K562 (cell line): ENCODE measurements around the gene ARID5B. TPM values are rescaled to one million over a fixed set of nuclear protein-coding genes. Genes with fewer than 3 reads are reported as not detected.

Experiments
- ATAC-seq: fragments of 200-7000 bp; cut with Tn5 transposase; 3 replicates; pipeline ENCODE4 v1.9.1; 2020; ENCODE audit warnings: moderate library complexity
- BruUV-seq: library from RNA; stranded (reverse); fragments of 400-500 nt; replicated peaks from 2 replicates; lab custom pipeline; 2021; lab: Mats Ljungman, UMichigan
- CTCF ChIA-PET: fragments of 300-600 bp; formaldehyde crosslinking; extraction: SDS; loops from one replicate; lab custom pipeline; 2021; ENCODE audit warnings: low intra/inter-chr PET ratio; lab: Yijun Ruan, JAX
- POLR2A ChIA-PET: fragments of 300-600, 350-650 bp; sonication (Branson Sonifier 250); formaldehyde crosslinking; extraction: SDS; loops from one replicate; lab custom pipeline; 2021; ENCODE audit warnings: antibody characterized with exemption, inconsistent platforms; lab: Yijun Ruan, JAX
- DNase-seq, 4 experiments: peaks; one replicate each; pipeline versions ENCODE4 v3.0.0 to v3.0.0-alpha.2; 2011 to 2018; ENCODE audit warnings: low spot score in 3 of 4, mixed read lengths in 3 of 4; ENCODE audit errors: extremely low read depth in 1 of 4
- FAIRE-seq: peaks from 2 replicates; lab custom pipeline; 2011; peaks lifted over from hg19 to GRCh38; lab: Jason Lieb, UNC
- H2AFZ ChIP-seq: 2 replicates; pipeline ENCODE4 v1.6.0; 2011; ENCODE audit warnings: low read depth, low read length, control low read depth, inconsistent platforms
- H3K27ac ChIP-seq: fragments of 200-600 bp; 3 replicates; pipeline ENCODE4 v1.8.0; 2011; ENCODE audit warnings: low read depth, mild to moderate bottlenecking, control low read depth, inconsistent platforms, low read length, moderate library complexity, mixed read lengths; ENCODE audit errors: extremely low read depth
- H3K27me3 ChIP-seq, 2 experiments: fragments of 300-600 bp in 1 of 2; 2 replicates in 1 of 2; 3 replicates in 1 of 2; pipeline versions ENCODE4 v1.6.0 to v1.8.0; 2011; ENCODE audit warnings: inconsistent platforms in 2 of 2, low read length in 2 of 2, mild to moderate bottlenecking in 1 of 2, mixed read lengths in 1 of 2, moderate library complexity in 1 of 2; ENCODE audit not compliant: control insufficient read depth in 2 of 2, insufficient read depth in 2 of 2
- H3K36me3 ChIP-seq: fragments of 300-600 bp; 3 replicates; pipeline ENCODE4 v1.8.0; 2011; ENCODE audit warnings: mild to moderate bottlenecking, low read length, inconsistent platforms; ENCODE audit not compliant: control insufficient read depth, insufficient read depth
- H3K4me1 ChIP-seq, 2 experiments: fragments of 200-600 bp in 1 of 2; replicated peaks in 1 of 2; 2 replicates in 1 of 2; 3 replicates in 1 of 2; pipeline versions ENCODE4 v1.5.1 to v1.8.0; 2011; ENCODE audit warnings: inconsistent platforms in 2 of 2, low read length in 2 of 2, mild to moderate bottlenecking in 1 of 2, mixed read lengths in 1 of 2, moderate library complexity in 1 of 2; ENCODE audit not compliant: control insufficient read depth in 2 of 2, insufficient read depth in 2 of 2
- H3K4me2 ChIP-seq: 2 replicates; pipeline ENCODE4 v1.6.1; 2011; ENCODE audit warnings: low read length, control low read depth, inconsistent platforms, mixed read lengths; ENCODE audit not compliant: insufficient read depth
- H3K4me3 ChIP-seq: fragments of 200-600 bp; sonication (generic), shearing (Covaris generic); 2 replicates; pipeline ENCODE4 v1.5.1; 2016; ENCODE audit warnings: control low read depth, inconsistent platforms
- H3K79me2 ChIP-seq: fragments of 200-600 bp; 3 replicates; pipeline ENCODE4 v1.8.0; 2011; ENCODE audit warnings: low read length, inconsistent platforms; ENCODE audit not compliant: control insufficient read depth, insufficient read depth
- H3K9ac ChIP-seq, 2 experiments: 2 replicates each; pipeline versions ENCODE4 v1.6.0 to v1.6.1; 2011; ENCODE audit warnings: low read depth in 2 of 2, low read length in 2 of 2, control low read depth in 1 of 2, inconsistent platforms in 1 of 2, mild to moderate bottlenecking in 1 of 2, mixed read lengths in 1 of 2; ENCODE audit not compliant: insufficient read depth in 1 of 2
- H3K9me1 ChIP-seq: one replicate; pipeline ENCODE4 v1.6.0; 2011; ENCODE audit warnings: inconsistent platforms, mild to moderate bottlenecking, low read length, moderate library complexity; ENCODE audit not compliant: control insufficient read depth, insufficient read depth
- H3K9me3 ChIP-seq: replicated peaks from 2 replicates; pipeline ENCODE4 v1.5.1; 2011; ENCODE audit warnings: low read depth, low read length, inconsistent platforms; ENCODE audit not compliant: control insufficient read depth, insufficient read depth
- H4K20me1 ChIP-seq: replicated peaks from 2 replicates; pipeline ENCODE4 v1.6.1; 2011; ENCODE audit warnings: low read length, inconsistent platforms, mixed read lengths; ENCODE audit not compliant: control insufficient read depth, insufficient read depth
- ARID1B ChIP-seq: fragments of 450-650 bp; IDR thresholded peaks from 2 replicates; pipeline ENCODE4 v1.6.1; 2016; ENCODE audit warnings: antibody characterized with exemption, mild to moderate bottlenecking, inconsistent platforms
- BRD4 ChIP-seq: fragments of 200-600 bp; sonication (generic); IDR thresholded peaks from 2 replicates; pipeline ENCODE4 v1.6.1; 2017; ENCODE audit warnings: inconsistent platforms
- CHD4 ChIP-seq: fragments of 200-600 bp; sonication (generic); IDR thresholded peaks from 3 replicates; pipeline ENCODE4 v1.6.1; 2012; ENCODE audit warnings: low read depth, mild to moderate bottlenecking, mixed read lengths, low read length, inconsistent platforms; ENCODE audit not compliant: insufficient read depth, insufficient replicate concordance, poor library complexity, severe bottlenecking
- GATA2 ChIP-seq: sonication (generic); formaldehyde crosslinking; IDR thresholded peaks from 2 replicates; pipeline ENCODE4 v1.4.0; 2020; ENCODE audit warnings: mild to moderate bottlenecking, missing genetic modification reagents
- ILK ChIP-seq: fragments of 450-650 bp; IDR thresholded peaks from 2 replicates; pipeline ENCODE4 v1.6.1; 2016; ENCODE audit warnings: missing genetic modification characterization, low read depth, mild to moderate bottlenecking, missing compliant biosample characterization, moderate library complexity, borderline replicate concordance
- KLF6 ChIP-seq: fragments of 250-450 bp; sonication (Bioruptor Pico); IDR thresholded peaks from 2 replicates; pipeline ENCODE4 v1.4.0; 2020; ENCODE audit warnings: mild to moderate bottlenecking, moderate library complexity, borderline replicate concordance
- PHB2 ChIP-seq: fragments of 450-650 bp; IDR thresholded peaks from 2 replicates; pipeline ENCODE4 v1.6.1; 2017; ENCODE audit warnings: low read depth
- PHF20 ChIP-seq: fragments of 450-650 bp; IDR thresholded peaks from 2 replicates; pipeline ENCODE4 v1.6.1; 2018; ENCODE audit not compliant: partially characterized antibody
- PREB ChIP-seq: sonication (generic); formaldehyde crosslinking; IDR thresholded peaks from 2 replicates; pipeline ENCODE4 v1.8.1; 2023; ENCODE audit warnings: mild to moderate bottlenecking, missing genetic modification reagents
- RBFOX2 ChIP-seq: fragments of 200-400 bp; formaldehyde crosslinking; IDR thresholded peaks from 2 replicates; pipeline ENCODE4 v1.6.1; 2017; ENCODE audit warnings: low read depth, mild to moderate bottlenecking, low read length, moderate library complexity
- STAT5A ChIP-seq: IDR thresholded peaks from 2 replicates; pipeline ENCODE4 v1.6.1; 2012; ENCODE audit warnings: low read length, inconsistent platforms, borderline replicate concordance
- TFAM ChIP-seq: fragments of 250-450 bp; sonication (Bioruptor Pico); conservative IDR thresholded peaks from 2 replicates; pipeline ENCODE4 v1.5.0; 2021; ENCODE audit warnings: mild to moderate bottlenecking, moderate library complexity
- TRIM28 ChIP-seq: fragments of 450-650 bp; IDR thresholded peaks from 2 replicates; pipeline ENCODE4 v1.6.1; 2017
- ZEB2 ChIP-seq: fragments of 450-650 bp; IDR thresholded peaks from 2 replicates; pipeline ENCODE4 v1.6.1; 2016
- ZNF395 ChIP-seq: fragments of 200-800 bp; sonication (Bioruptor generic); IDR thresholded peaks from 2 replicates; pipeline ENCODE4 v1.6.1; 2017; ENCODE audit warnings: missing genetic modification characterization, missing compliant biosample characterization
- WGBS: fragments of 100-300 bp; shearing (Covaris generic); methylation state at CpG from one replicate; pipeline ENCODE4 v1.1.6; 2016; ENCODE audit warnings: low coverage, mixed read lengths; ENCODE audit not compliant: insufficient coverage; ENCODE audit errors: missing lambda C conversion rate; 5-methylcytosine and 5-hydroxymethylcytosine counted together
- in situ Hi-C: fragments of 300-500 bp; cut with MboI; formaldehyde crosslinking; loops from 4 replicates; pipeline ENCODE4 v1.15.0; 2018; ENCODE audit warnings: inconsistent platforms, mixed read lengths
- intact Hi-C: fragments of 100-400 bp; cut with micrococcal nuclease; formaldehyde crosslinking; loops from 2 replicates; pipeline ENCODE4 v1.14.2; 2022
- polyA plus RNA-seq, 8 experiments: library from polyadenylated mRNA; depleted of rRNA in 4 of 8; stranded (reverse) in 5 of 8; unstranded in 3 of 8; fragments of >200 nt; fragmentation: Nextera tagmentation in 2 of 8; fragmentation: Illumina TruSeq in 1 of 8; extraction: Ambion mirVana in 2 of 8; extraction: Trizol in 1 of 8; gene quantifications; 2 replicates each; pipeline versions ENCODE4 v1.2.1 to v1.2.3, GENCODE V29; 2011 to 2014; ENCODE audit warnings: inconsistent platforms in 1 of 8, missing spikeins in 1 of 8
- total RNA-seq, 7 experiments: library from RNA; depleted of rRNA in 6 of 7; stranded (reverse); fragments of >200 nt in 6 of 7; fragmentation: Illumina TruSeq in 2 of 7; extraction: Trizol in 2 of 7; gene quantifications; 2 replicates each; pipeline versions ENCODE4 v1.2.1 to v1.2.3, GENCODE V29; 2011 to 2021; ENCODE audit warnings: low replicate concordance in 1 of 7
- TF ChIP-seq, protein P1 (sequence below): fragments of 250-450 bp; sonication (Bioruptor Pico); IDR thresholded peaks from 2 replicates; pipeline ENCODE4 v1.5.1; 2021; ENCODE audit warnings: mild to moderate bottlenecking
- TF ChIP-seq, protein P2 (sequence below), 2 experiments: IDR thresholded peaks; 2 replicates each; pipeline ENCODE4 v1.6.1; 2012; ENCODE audit warnings: improper control_type of control experiment in 2 of 2, low read depth in 2 of 2, low read length in 2 of 2, borderline replicate concordance in 1 of 2

Gene ARID5B
- total and polyA plus RNA-seq, 9 of the 15 experiments (the other 6 are each of a cell fraction or from before 2014, with no cell fraction given), result 0.48 to 1.6 (median 0.80) TPM

- Histone ChIP-seq H3K36me3 (no peaks in the 10 kb centered on the region), H3K27me3 (peaks cover 4 to 9% of the 10 kb centered on the region in 2 experiments; a peak in 3 of 5 replicates), H3K4me1 (peaks cover 5 to 7% of the 10 kb centered on the region in 2 experiments; a peak in 3 of 5 replicates), H3K4me3 (no peak overlapping the region), H4K20me1 (no peaks in the 10 kb centered on the region), H3K9ac (no peak overlapping the region), H3K4me2 (no peak overlapping the region), H3K9me1 (no peaks in the 10 kb centered on the region), H2AFZ (no peak overlapping the region), H3K27ac (no peak overlapping the region), H3K79me2 (no peaks in the 10 kb centered on the region), H3K9me3 (no peaks in the 10 kb centered on the region)
- ATAC-seq, result no peak
- CTCF ChIA-PET, result interaction anchor here (0.6 kb wide), 1 partner anchor 39 kb away, joined by 3 read pairs; no protein-coding TSS in a partner anchor
- in situ Hi-C loops (loop anchor here (10.0 kb wide), 1 partner anchor 200 kb away; no protein-coding TSS in a partner anchor), intact Hi-C loops (loop anchor here (1.0 kb wide), 1 partner anchor 38 kb away; no protein-coding TSS in a partner anchor)
- BruUV-seq, result no TSS peak
- no peak for TF ChIP-seq ILK
- no peak for TF ChIP-seq PHB2
- TF ChIP-seq PHF20, result no peak
- TF ChIP-seq KLF6 (CRISPR knock-in tag), result no peak
- no peak for TF ChIP-seq ARID1B
- TF ChIP-seq, protein P1, sequence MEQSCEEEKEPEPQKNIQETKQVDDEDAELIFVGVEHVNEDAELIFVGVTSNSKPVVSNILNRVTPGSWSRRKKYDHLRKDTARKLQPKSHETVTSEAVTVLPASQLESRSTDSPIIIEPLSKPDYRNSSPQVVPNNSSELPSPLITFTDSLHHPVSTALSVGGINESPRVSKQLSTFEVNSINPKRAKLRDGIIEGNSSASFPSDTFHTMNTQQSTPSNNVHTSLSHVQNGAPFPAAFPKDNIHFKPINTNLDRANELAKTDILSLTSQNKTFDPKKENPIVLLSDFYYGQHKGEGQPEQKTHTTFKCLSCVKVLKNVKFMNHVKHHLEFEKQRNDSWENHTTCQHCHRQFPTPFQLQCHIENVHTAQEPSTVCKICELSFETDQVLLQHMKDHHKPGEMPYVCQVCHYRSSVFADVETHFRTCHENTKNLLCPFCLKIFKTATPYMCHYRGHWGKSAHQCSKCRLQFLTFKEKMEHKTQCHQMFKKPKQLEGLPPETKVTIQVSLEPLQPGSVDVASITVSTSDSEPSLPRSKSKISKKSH (CRISPR knock-in tag), result no peak
- TF ChIP-seq, protein P2, sequence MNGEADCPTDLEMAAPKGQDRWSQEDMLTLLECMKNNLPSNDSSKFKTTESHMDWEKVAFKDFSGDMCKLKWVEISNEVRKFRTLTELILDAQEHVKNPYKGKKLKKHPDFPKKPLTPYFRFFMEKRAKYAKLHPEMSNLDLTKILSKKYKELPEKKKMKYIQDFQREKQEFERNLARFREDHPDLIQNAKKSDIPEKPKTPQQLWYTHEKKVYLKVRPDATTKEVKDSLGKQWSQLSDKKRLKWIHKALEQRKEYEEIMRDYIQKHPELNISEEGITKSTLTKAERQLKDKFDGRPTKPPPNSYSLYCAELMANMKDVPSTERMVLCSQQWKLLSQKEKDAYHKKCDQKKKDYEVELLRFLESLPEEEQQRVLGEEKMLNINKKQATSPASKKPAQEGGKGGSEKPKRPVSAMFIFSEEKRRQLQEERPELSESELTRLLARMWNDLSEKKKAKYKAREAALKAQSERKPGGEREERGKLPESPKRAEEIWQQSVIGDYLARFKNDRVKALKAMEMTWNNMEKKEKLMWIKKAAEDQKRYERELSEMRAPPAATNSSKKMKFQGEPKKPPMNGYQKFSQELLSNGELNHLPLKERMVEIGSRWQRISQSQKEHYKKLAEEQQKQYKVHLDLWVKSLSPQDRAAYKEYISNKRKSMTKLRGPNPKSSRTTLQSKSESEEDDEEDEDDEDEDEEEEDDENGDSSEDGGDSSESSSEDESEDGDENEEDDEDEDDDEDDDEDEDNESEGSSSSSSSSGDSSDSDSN (IDR thresholded peaks at IDR 0.05; ENCODE audit: borderline replicate concordance in 1 of 2, low read depth in 2 of 2, low read length in 2 of 2), result no peak
- no peak for TF ChIP-seq TRIM28
- no peak for TF ChIP-seq ZEB2
- TF ChIP-seq RBFOX2, result no peak
- no peak for TF ChIP-seq TFAM (CRISPR knock-in tag)
- no peak for TF ChIP-seq CHD4
- TF ChIP-seq GATA2 (CRISPR knock-in tag), result no peak
- TF ChIP-seq ZNF395 (CRISPR knock-in tag), result no peak
- TF ChIP-seq BRD4, result no peak
- TF ChIP-seq PREB (CRISPR knock-in tag), result no peak
- no peak for TF ChIP-seq STAT5A
- FAIRE-seq, result no peak
- WGBS, result 60% methylated on average over 5 of the region's 5 CpGs
- no peak for DNase-seq
- POLR2A ChIA-PET, result no interaction called here
Measured at GRCh38 chr10:62044566-62044965, 143.1 kb downstream of the ARID5B start.
